SK-N-SH (cell line): Measurements from ENCODE around the gene CENPL.

Experiments used
- FOXM1 ChIP-seq: IDR thresholded peaks from 2 replicates; pipeline ENCODE4 v1.4.0; 2012; ENCODE audit warnings: low read depth, mild to moderate bottlenecking
- GABPA ChIP-seq: IDR thresholded peaks from 2 replicates; pipeline ENCODE4 v1.4.0; 2012; ENCODE audit warnings: low read depth, mild to moderate bottlenecking
- POLR2AphosphoS5 ChIP-seq: IDR thresholded peaks from 2 replicates; pipeline ENCODE4 v1.6.1; 2012; ENCODE audit warnings: low read depth, low read length
- TF ChIP-seq, protein P1 (sequence below): fragments of 150-350 bp; IDR thresholded peaks from 2 replicates; pipeline ENCODE4 v1.6.1; 2017; ENCODE audit warnings: antibody characterized with exemption, low read length, low read depth, borderline replicate concordance
- TF ChIP-seq, protein P2 (sequence below): fragments of 200-600 bp; sonication (generic); IDR thresholded peaks from 2 replicates; pipeline ENCODE4 v1.6.1; 2017; ENCODE audit warnings: antibody characterized with exemption, mild to moderate bottlenecking, moderate library complexity

DNA sequence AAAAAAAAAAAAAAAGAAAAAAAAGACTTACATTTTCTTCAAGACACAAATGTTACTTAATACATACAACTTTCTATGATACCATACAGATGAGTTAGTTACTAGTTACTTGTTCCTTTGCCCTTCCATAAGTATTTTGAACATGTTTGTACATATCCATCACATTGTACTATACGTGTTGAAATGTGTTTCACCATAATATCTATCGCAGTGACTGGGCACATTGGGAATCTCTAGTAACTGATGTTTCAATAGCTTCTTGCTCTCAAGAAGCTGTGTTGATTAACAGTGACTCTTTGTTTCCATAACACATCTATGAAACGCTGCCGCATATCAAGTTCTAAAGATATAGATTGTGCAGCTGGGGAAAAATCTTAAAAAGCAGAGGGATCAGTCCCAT is 67.0 kb downstream of the CENPL start:
- TF ChIP-seq FOXM1, result no peak
- TF ChIP-seq, protein P1, sequence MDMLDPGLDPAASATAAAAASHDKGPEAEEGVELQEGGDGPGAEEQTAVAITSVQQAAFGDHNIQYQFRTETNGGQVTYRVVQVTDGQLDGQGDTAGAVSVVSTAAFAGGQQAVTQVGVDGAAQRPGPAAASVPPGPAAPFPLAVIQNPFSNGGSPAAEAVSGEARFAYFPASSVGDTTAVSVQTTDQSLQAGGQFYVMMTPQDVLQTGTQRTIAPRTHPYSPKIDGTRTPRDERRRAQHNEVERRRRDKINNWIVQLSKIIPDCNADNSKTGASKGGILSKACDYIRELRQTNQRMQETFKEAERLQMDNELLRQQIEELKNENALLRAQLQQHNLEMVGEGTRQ, result no peak
- TF ChIP-seq POLR2AphosphoS5, result no peak
- TF ChIP-seq, protein P2, sequence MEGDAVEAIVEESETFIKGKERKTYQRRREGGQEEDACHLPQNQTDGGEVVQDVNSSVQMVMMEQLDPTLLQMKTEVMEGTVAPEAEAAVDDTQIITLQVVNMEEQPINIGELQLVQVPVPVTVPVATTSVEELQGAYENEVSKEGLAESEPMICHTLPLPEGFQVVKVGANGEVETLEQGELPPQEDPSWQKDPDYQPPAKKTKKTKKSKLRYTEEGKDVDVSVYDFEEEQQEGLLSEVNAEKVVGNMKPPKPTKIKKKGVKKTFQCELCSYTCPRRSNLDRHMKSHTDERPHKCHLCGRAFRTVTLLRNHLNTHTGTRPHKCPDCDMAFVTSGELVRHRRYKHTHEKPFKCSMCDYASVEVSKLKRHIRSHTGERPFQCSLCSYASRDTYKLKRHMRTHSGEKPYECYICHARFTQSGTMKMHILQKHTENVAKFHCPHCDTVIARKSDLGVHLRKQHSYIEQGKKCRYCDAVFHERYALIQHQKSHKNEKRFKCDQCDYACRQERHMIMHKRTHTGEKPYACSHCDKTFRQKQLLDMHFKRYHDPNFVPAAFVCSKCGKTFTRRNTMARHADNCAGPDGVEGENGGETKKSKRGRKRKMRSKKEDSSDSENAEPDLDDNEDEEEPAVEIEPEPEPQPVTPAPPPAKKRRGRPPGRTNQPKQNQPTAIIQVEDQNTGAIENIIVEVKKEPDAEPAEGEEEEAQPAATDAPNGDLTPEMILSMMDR, result no peak
- no peak for TF ChIP-seq GABPA
